Omental fat pad (tissue), 4 donors: ENCODE results near the gene ZDHHC14. TPM values are rescaled to one million over a fixed set of nuclear protein-coding genes. Genes with fewer than 3 reads are reported as not detected.

Experiments used
- ATAC-seq: fragments of 150-250 bp; one replicate; pipeline ENCODE4 v1.9.1; 2016; ENCODE audit warnings: mild to moderate bottlenecking, moderate library complexity; ENCODE audit not compliant: low FRiP score
- DNase-seq: peaks from one replicate; pipeline ENCODE4 v3.0.0-alpha.2; 2019; ENCODE audit warnings: low spot score
- CTCF ChIP-seq, 3 donors: fragments of 450-650 bp; IDR thresholded peaks; one replicate each; pipeline ENCODE4 v1.5.1; 2016 to 2017; ENCODE audit warnings: antibody characterized with exemption in 3 of 3, mild to moderate bottlenecking in 3 of 3, moderate library complexity in 2 of 3
- total RNA-seq, 4 donors: library from RNA; depleted of rRNA; stranded (reverse); fragments of >200 nt; gene quantifications; one replicate each; pipeline ENCODE4 v1.1.0, GENCODE V29; 2016

The ZDHHC14 gene
- total RNA-seq, 4 donors from 2014 or later, result 5.6 to 13.7 (median 6.9) TPM

- DNase-seq (no peak), ATAC-seq (no peak)
- TF ChIP-seq CTCF (IDR thresholded peaks at IDR 0.05), result no peak
These were observed 130.8 kb downstream of the ZDHHC14 start for GRCh38 chr6:157511682-157512381.

GRCh38 chr6:157512382-157512682 is 131.3 kb downstream of the ZDHHC14 start:
- no peak for ATAC-seq
- no peak for TF ChIP-seq CTCF (IDR thresholded peaks at IDR 0.05)
- DNase-seq, result no peak

GRCh38 chr6:157513004-157513603 is 132.1 kb downstream of the ZDHHC14 start:
- DNase-seq (no peak), ATAC-seq (no peak)
- TF ChIP-seq CTCF (IDR thresholded peaks at IDR 0.05), result no peak

GRCh38 chr6:157513619-157514485 is 132.9 kb downstream of the ZDHHC14 start:
- DNase-seq (no peak), ATAC-seq (no peak)
- TF ChIP-seq CTCF (IDR thresholded peaks at IDR 0.05), result no peak

- ATAC-seq (no peak), DNase-seq (no peak)
- TF ChIP-seq CTCF (IDR thresholded peaks at IDR 0.05), result no peak
These were observed 133.9 kb downstream of the ZDHHC14 start for GRCh38 chr6:157514659-157515496.

- DNase-seq (no peak), ATAC-seq (no peak)
- no peak for TF ChIP-seq CTCF (IDR thresholded peaks at IDR 0.05)
These were observed 135.5 kb downstream of the ZDHHC14 start for GRCh38 chr6:157516319-157517026.
